GM23248 (cell line): ENCODE measurements around the gene FERMT3. TPM values are rescaled to one million over a fixed set of nuclear protein-coding genes. Genes with fewer than 3 reads are reported as not detected.

Experiments
- DNase-seq: peaks from one replicate; pipeline ENCODE4 v3.0.0-alpha.2; 2015
- H2AFZ ChIP-seq: fragments of 200-600 bp; sonication (generic); 2 replicates; pipeline ENCODE4 v1.6.1; 2016; ENCODE audit warnings: antibody characterized with exemption
- H3F3A ChIP-seq: fragments of 200-600 bp; sonication (generic); 2 replicates; pipeline ENCODE4 v1.6.1; 2016; ENCODE audit warnings: mild to moderate bottlenecking, antibody characterized with exemption, mixed run types; ENCODE audit not compliant: insufficient read depth
- H3K27ac ChIP-seq: fragments of 200-600 bp; sonication (generic); 2 replicates; pipeline ENCODE4 v1.5.1; 2016; ENCODE audit warnings: mild to moderate bottlenecking
- H3K27me3 ChIP-seq: fragments of 200-600 bp; sonication (generic); replicated peaks from 2 replicates; pipeline ENCODE4 v1.6.1; 2016; ENCODE audit warnings: mild to moderate bottlenecking; ENCODE audit not compliant: insufficient read depth
- H3K36me3 ChIP-seq: fragments of 200-600 bp; sonication (generic); 2 replicates; pipeline ENCODE4 v1.6.1; 2016; ENCODE audit warnings: low read depth, mild to moderate bottlenecking
- H3K4me1 ChIP-seq: fragments of 200-600 bp; sonication (generic); 2 replicates; pipeline ENCODE4 v1.6.1; 2016; ENCODE audit warnings: mild to moderate bottlenecking; ENCODE audit not compliant: insufficient read depth
- H3K4me2 ChIP-seq: fragments of 200-600 bp; sonication (generic); one replicate; pipeline ENCODE4 v1.6.1; 2016; ENCODE audit warnings: mild to moderate bottlenecking; ENCODE audit not compliant: unreplicated experiment
- H3K4me3 ChIP-seq: fragments of 200-600 bp; sonication (generic); 2 replicates; pipeline ENCODE4 v1.5.1; 2016; ENCODE audit warnings: mild to moderate bottlenecking
- H3K79me2 ChIP-seq: fragments of 200-600 bp; sonication (generic); 2 replicates; pipeline ENCODE4 v1.6.1; 2016; ENCODE audit warnings: mild to moderate bottlenecking; ENCODE audit not compliant: insufficient read depth
- H3K9ac ChIP-seq: fragments of 200-600 bp; sonication (generic); 2 replicates; pipeline ENCODE4 v1.6.1; 2016; ENCODE audit warnings: mild to moderate bottlenecking
- H3K9me2 ChIP-seq: fragments of 200-600 bp; sonication (generic); 2 replicates; pipeline ENCODE4 v1.6.1; 2016; ENCODE audit warnings: mixed run types, mild to moderate bottlenecking, moderate library complexity; ENCODE audit not compliant: insufficient read depth
- H3K9me3 ChIP-seq: fragments of 200-600 bp; sonication (generic); one replicate; pipeline ENCODE4 v1.6.1; 2017; ENCODE audit warnings: low read depth
- H4K20me1 ChIP-seq: fragments of 200-600 bp; sonication (generic); 2 replicates; pipeline ENCODE4 v1.6.0; 2016; ENCODE audit not compliant: insufficient read depth
- EZH2 ChIP-seq: fragments of 200-600 bp; sonication (generic); IDR thresholded peaks from 2 replicates; pipeline ENCODE4 v1.6.1; 2018; ENCODE audit warnings: antibody characterized with exemption, mild to moderate bottlenecking; ENCODE audit not compliant: insufficient read depth, poor library complexity, severe bottlenecking
- EZH2phosphoT487 ChIP-seq: fragments of 200-600 bp; sonication (generic); IDR thresholded peaks from 2 replicates; pipeline ENCODE4 v1.6.1; 2018; ENCODE audit warnings: antibody characterized with exemption, moderate library complexity, mild to moderate bottlenecking, low read depth; ENCODE audit not compliant: insufficient read depth
- WGBS, 2 experiments: methylation state at CpG; one replicate each; pipeline ENCODE4 v1.1.6; 2015 to 2017; ENCODE audit warnings: low lambda C conversion rate in 2 of 2, low coverage in 1 of 2; ENCODE audit errors: missing lambda C conversion rate in 2 of 2; 5-methylcytosine and 5-hydroxymethylcytosine counted together
- in situ Hi-C: fragments of 300-500 bp; cut with MboI; formaldehyde crosslinking; loops from 2 replicates; pipeline ENCODE4 v1.15.0; 2020
- polyA plus RNA-seq: library from polyadenylated mRNA; unstranded; fragments of >200 nt; fragmentation: Nextera tagmentation; extraction: Ambion mirVana; gene quantifications from 2 replicates; pipeline ENCODE4 v1.2.1, GENCODE V29; 2016
- total RNA-seq: library from RNA; depleted of rRNA; stranded (reverse); fragments of >200 nt; shearing (Covaris generic); gene quantifications from 2 replicates; pipeline ENCODE4 v1.2.3, GENCODE V29; 2014

The FERMT3 gene
- total and polyA plus RNA-seq, 2 experiments from 2014 or later, result 1.5 to 3.9 TPM

DNA sequence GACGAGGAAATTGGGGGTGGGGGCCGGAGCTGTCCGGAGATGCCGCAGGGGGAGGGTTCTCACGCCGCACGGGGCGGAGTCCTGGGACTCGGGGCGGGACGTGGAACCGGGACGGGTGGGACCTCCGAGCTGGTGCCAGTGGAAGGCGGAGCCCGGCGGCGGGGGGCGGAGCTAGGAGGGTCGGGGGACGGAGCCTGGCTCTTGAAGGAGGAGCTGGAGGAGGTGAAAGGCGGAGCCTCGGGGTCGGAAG is 34.6 kb downstream of the FERMT3 start:
- in situ Hi-C loops, result no loop called here
- peak overlapping the region; percentile 85 for H3K27ac ChIP-seq
- H3K4me2 ChIP-seq, result no peak overlapping the region
- no peaks in the 10 kb centered on the region for H3K9me2 ChIP-seq
- H2AFZ ChIP-seq, result peak overlapping the region; percentile 85
- 2% methylated on average over 24 of the region's 24 CpGs; no CpG with 5 or more reads in 1 of the 2 experiments for WGBS, 2 experiments
- peak overlapping the region; percentile 85 for H3K9ac ChIP-seq
- H3K4me3 ChIP-seq, result peak overlapping the region; percentile 75
- H3K36me3 ChIP-seq, result no peaks in the 10 kb centered on the region; the same call in 1 of the 2 replicates
- peak; percentile 99 for DNase-seq
- peaks cover 45% of the 10 kb centered on the region for H3K79me2 ChIP-seq
- H4K20me1 ChIP-seq, result no peaks in the 10 kb centered on the region
- H3K4me1 ChIP-seq, result peaks cover 15% of the 10 kb centered on the region
- no peaks in the 10 kb centered on the region for H3K9me3 ChIP-seq
- TF ChIP-seq EZH2phosphoT487 (no peak), EZH2 (no peak)
- H3K27me3 ChIP-seq, result no peaks in the 10 kb centered on the region
- H3F3A ChIP-seq, result peaks cover 18% of the 10 kb centered on the region; the same call in 1 of the 2 replicates

DNA sequence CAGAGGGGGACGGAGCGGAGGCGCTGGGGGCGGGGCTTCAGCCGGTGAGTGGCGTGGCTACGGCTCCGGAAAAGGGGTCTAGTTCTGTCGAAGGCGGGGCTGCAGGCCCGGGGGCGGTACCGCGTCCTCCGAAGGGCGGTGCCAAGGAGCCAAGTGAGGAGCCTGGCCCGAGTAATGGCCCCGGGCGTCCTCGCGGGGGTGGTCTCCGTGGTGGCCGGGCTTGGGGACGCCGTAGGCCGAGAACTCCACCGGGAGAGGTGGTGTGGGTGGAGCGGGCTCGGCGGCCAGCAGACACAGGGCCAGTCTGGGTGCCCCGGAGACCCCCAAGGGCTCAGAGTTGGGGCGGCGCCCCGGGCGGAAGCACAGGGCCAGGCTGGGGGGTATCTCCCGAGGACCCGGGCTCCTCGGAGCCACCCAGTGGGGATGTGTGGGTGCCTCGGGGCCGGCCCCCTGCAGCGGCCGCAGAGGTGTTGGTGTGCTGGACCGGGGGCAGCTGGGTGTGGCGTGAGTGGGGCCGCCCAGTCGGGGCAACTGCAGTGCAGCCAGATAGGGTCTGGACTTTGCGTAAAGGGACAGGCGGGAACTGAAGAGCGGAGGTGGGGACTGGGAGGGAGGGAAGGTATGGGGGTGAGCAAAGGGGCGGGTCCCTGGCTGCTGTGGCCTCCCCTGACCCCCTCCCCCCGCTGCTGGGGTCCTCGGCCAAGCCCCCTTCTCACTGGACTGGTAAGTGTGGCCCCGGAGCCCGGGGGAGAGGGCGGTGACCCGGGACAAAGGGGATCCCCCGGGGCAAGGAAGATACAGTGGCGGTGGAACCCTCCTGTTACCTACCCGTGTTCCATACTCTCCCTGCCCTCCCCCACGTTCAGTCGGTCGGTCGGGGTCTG is 35.2 kb downstream of the FERMT3 start:
- Histone ChIP-seq H4K20me1 (no peaks in the 10 kb centered on the region), H3K36me3 (no peaks in the 10 kb centered on the region; the same call in 1 of the 2 replicates), H3K4me3 (peak overlapping the region; percentile 75), H3K9ac (peak overlapping the region; percentile 85), H3F3A (peaks cover 18% of the 10 kb centered on the region; the same call in 1 of the 2 replicates), H3K9me3 (no peaks in the 10 kb centered on the region), H3K4me2 (peak overlapping the region; percentile 72), H3K27me3 (no peaks in the 10 kb centered on the region), H3K79me2 (peaks cover 46% of the 10 kb centered on the region), H3K9me2 (no peaks in the 10 kb centered on the region), H3K27ac (peak overlapping the region; percentile 45), H3K4me1 (peaks cover 15% of the 10 kb centered on the region), H2AFZ (peak overlapping the region; percentile 36; the same call in 1 of the 2 replicates)
- DNase-seq, result peak; percentile 59
- 2% methylated on average over 19 to 49 of the region's 63 CpGs for WGBS, 2 experiments
- in situ Hi-C loops, result no loop called here
- TF ChIP-seq EZH2phosphoT487, result no peak
- TF ChIP-seq EZH2, result no peak

DNA sequence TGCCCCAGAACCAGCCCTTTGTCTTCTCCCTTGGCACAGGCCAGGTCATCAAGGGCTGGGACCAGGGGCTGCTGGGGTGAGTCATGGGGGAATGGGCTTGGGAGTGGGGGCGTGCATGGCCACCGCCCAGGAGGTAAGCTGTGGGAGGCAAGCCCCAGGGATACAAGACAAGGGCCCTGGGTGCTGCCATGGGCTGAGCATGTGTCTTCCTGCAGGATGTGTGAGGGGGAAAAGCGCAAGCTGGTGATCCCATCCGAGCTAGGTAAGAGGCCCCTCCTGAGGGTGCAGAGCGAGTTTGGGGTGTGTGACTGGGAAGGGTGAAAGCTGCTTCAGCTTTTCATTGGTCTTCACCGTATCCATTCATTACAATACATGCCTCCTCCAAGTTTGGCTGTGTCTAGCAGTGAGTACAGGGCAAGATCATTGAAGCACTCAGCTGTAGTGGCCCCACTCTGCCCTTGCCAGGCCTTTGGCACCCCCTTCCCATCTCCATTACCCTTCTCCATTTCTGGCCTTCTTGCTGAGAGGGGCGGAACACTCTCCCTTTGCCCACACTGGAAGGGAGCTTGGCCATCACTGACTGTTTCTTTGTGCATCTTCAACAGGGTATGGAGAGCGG is 36.8 kb downstream of the FERMT3 start:
- Histone ChIP-seq H3K36me3 (no peaks in the 10 kb centered on the region; the same call in 1 of the 2 replicates), H2AFZ (no peak overlapping the region), H3K79me2 (peaks cover 46% of the 10 kb centered on the region), H3K4me3 (peak overlapping the region; percentile 75), H4K20me1 (no peaks in the 10 kb centered on the region), H3K9me2 (no peaks in the 10 kb centered on the region), H3F3A (peaks cover 23% of the 10 kb centered on the region), H3K9ac (no peak overlapping the region), H3K4me1 (peaks cover 15% of the 10 kb centered on the region), H3K27me3 (no peaks in the 10 kb centered on the region), H3K9me3 (no peaks in the 10 kb centered on the region), H3K4me2 (peak overlapping the region; percentile 72), H3K27ac (0 out of 2 replicates have a peak overlapping the region, but pooled peaks have one; percentile 45)
- WGBS, 2 experiments, result 83 to 87% methylated on average over 8 of the region's 8 CpGs
- no peak for TF ChIP-seq EZH2phosphoT487
- TF ChIP-seq EZH2, result no peak
- in situ Hi-C loops, result no loop called here
- no peak for DNase-seq

DNA sequence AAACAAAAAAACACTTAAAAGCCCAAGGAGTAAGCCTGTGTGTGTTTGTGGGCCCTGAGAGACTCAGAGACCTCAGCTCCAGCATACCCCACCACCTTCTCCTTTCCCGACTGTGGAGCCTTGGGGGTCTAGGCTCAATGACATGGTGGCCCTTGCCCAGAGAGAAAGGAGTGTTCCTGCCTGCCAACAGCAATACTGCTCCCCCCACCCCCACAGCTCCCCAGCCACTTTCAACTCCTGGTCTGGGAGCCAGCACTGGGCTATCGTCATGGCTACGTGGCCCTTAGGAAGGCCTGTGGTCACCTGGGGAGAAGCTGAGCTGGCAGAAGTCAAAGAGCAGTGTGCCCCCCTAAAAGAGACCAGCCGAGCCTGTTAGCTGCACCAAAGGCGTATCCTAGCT is 37.6 kb downstream of the FERMT3 start:
- H3K27ac ChIP-seq, result no peak overlapping the region
- peaks cover 15% of the 10 kb centered on the region for H3K4me1 ChIP-seq
- H3F3A ChIP-seq, result peaks cover 23% of the 10 kb centered on the region
- no peak for DNase-seq
- in situ Hi-C loops, result no loop called here
- H3K4me3 ChIP-seq, result no peak overlapping the region
- peak overlapping the region; percentile 21 for H3K4me2 ChIP-seq
- no peaks in the 10 kb centered on the region for H3K9me3 ChIP-seq
- no peak overlapping the region for H2AFZ ChIP-seq
- H3K36me3 ChIP-seq, result no peaks in the 10 kb centered on the region; the same call in 1 of the 2 replicates
- no peaks in the 10 kb centered on the region for H4K20me1 ChIP-seq
- 51 to 54% methylated on average over 5 of the region's 5 CpGs for WGBS, 2 experiments
- no peak overlapping the region for H3K9ac ChIP-seq
- no peak for TF ChIP-seq EZH2
- no peak for TF ChIP-seq EZH2phosphoT487
- H3K9me2 ChIP-seq, result no peaks in the 10 kb centered on the region
- H3K79me2 ChIP-seq, result peaks cover 46% of the 10 kb centered on the region
- no peaks in the 10 kb centered on the region for H3K27me3 ChIP-seq
